ENCODE measurements around the gene PTGFRN. TPM values are rescaled to one million over a fixed set of nuclear protein-coding genes. Genes with fewer than 3 reads are reported as not detected.

Gene PTGFRN
- total and polyA plus RNA-seq, 2 of the 8 experiments (the other 6 are each of a cell fraction or from before 2014, with no cell fraction given) = 13.0 to 32.6 TPM

DNA sequence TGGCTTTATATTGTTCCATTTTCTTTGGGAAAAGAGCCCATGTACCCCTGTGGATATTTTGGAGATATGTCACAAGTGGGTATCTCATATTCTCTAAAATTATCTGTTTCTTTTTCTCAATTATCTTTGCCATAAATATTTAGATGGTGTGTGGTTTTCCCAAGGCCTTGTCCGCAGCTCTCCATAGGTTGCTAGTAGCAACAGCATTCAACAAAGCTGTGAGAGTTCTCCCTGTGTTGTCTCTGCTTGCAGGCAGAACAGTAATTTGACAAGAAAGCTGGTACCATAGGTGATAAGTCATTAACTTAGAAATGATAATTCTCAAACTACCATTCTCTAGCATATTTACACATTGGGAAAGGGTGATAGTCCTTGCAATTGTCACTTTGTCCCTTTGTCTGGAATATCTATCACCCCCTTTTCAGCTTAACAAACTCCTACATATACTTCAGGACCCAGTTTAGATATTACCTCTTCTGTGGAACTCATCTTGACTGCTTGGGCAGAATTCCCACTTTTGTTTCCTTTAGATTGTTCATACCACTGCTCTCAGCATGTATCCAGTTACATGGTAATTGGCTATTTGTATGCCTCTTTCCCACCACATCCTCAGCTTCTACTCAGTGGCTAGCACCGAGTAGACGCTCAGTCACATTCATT is 100.7 kb downstream of the PTGFRN start:
- no peaks in the 10 kb centered on the region for H3K79me1 ChIP-seq (ENCODE audit: low read depth, low read length)
- no peak overlapping the region for H3K14ac ChIP-seq (ENCODE audit: insufficient read length)
- no peak overlapping the region for H3K27ac ChIP-seq (ENCODE audit: low read depth, low read length)
- H3K23me2 ChIP-seq (ENCODE audit: low read depth, low read length) = no peaks in the 10 kb centered on the region
- no peak overlapping the region for H2BK5ac ChIP-seq (ENCODE audit: low read depth, low read length)
- H3K23ac ChIP-seq (ENCODE audit: insufficient read length) = no peak overlapping the region
- 82% methylated on average over 3 of the region's 3 CpGs; no CpG with 5 or more reads in 1 of the 2 experiments for WGBS, 2 experiments (ENCODE audit: extremely low coverage in 1 of 2, insufficient coverage in 1 of 2, insufficient read length in 1 of 2, insufficient replicate concordance in 2 of 2, low coverage in 1 of 2, low lambda C conversion rate in 2 of 2, missing lambda C conversion rate in 1 of 2)
- no peaks in the 10 kb centered on the region for H4K20me1 ChIP-seq (replicated peaks in 1 of 2; ENCODE audit: control insufficient read depth in 1 of 2, insufficient read depth in 2 of 2, low read length in 2 of 2)
- H4K5ac ChIP-seq (ENCODE audit: insufficient read length, low read depth, low read length) = no peak overlapping the region
- no peak overlapping the region for H4K8ac ChIP-seq (ENCODE audit: extremely low read depth, insufficient read depth, low read length)
- no peak overlapping the region for H3K4ac ChIP-seq (replicated peaks; ENCODE audit: insufficient read length, low read depth, low read length)
- no peak overlapping the region for H3K4me3 ChIP-seq (ENCODE audit: extremely low read depth in 1 of 4, insufficient read depth in 2 of 4, low read depth in 3 of 4, low read length in 4 of 4)
- no peaks in the 10 kb centered on the region for H3K27me3 ChIP-seq (replicated peaks in 1 of 4; ENCODE audit: control insufficient read depth in 3 of 4, extremely low read depth in 1 of 4, insufficient read depth in 3 of 4, low read length in 3 of 4)
- POLR2A ChIA-PET (ENCODE audit: partially characterized antibody) = interaction anchor here (1.9 kb wide), 1 partner anchor 49 kb away, joined by 4 read pairs; the partner anchor contains the start of gene TTF2
- no peaks in the 10 kb centered on the region for H3K9me3 ChIP-seq (ENCODE audit: insufficient read depth in 2 of 2, low read depth in 1 of 2, low read length in 1 of 2)
- H3K79me2 ChIP-seq (ENCODE audit: control insufficient read depth in 1 of 2, insufficient read depth in 2 of 2, low read length in 2 of 2) = no peaks in the 10 kb centered on the region
- no peak overlapping the region for H2BK120ac ChIP-seq (replicated peaks; ENCODE audit: low read depth, low read length)
- FAIRE-seq (no peak), DNase-seq (ENCODE audit: low read depth in 1 of 2, low spot score in 2 of 2) (no peak)
- H2BK12ac ChIP-seq (ENCODE audit: low read depth, low read length) = no peak overlapping the region
- no peak overlapping the region for H3K4me2 ChIP-seq (ENCODE audit: insufficient read depth in 1 of 2, low read depth in 2 of 2, low read length in 2 of 2)
- no peak overlapping the region for H3K56ac ChIP-seq (replicated peaks; ENCODE audit: insufficient read length, low read depth, low read length)
- CTCF ChIA-PET (ENCODE audit: partially characterized antibody) = interaction anchor here (0.8 to 1.6 kb wide), 7 partner anchors 27 to 506 kb away, joined by 3 to 6 read pairs (median 3); no protein-coding TSS in a partner anchor
- no peak overlapping the region for H3K9ac ChIP-seq (replicated peaks in 1 of 4; ENCODE audit: extremely low read depth in 1 of 4, low read depth in 3 of 4, low read length in 3 of 4)
- peaks cover 0 to 4% (median 1%) of the 10 kb centered on the region in 4 experiments; a peak in 2 of 7 replicates for H3K4me1 ChIP-seq (replicated peaks in 1 of 4; ENCODE audit: control insufficient read depth in 3 of 4, insufficient read depth in 4 of 4, low read length in 3 of 4)
- H4K91ac ChIP-seq (replicated peaks; ENCODE audit: insufficient read length, low read length) = no peak overlapping the region
- H2AFZ ChIP-seq (ENCODE audit: low read length) = no peak overlapping the region
- no peak overlapping the region for H2BK15ac ChIP-seq (ENCODE audit: low read length)
- no peak overlapping the region for H3K18ac ChIP-seq (ENCODE audit: extremely low read depth, low read length)
- no peak overlapping the region for H2BK20ac ChIP-seq (ENCODE audit: low read length)
- no peaks in the 10 kb centered on the region for H3K36me3 ChIP-seq (ENCODE audit: control insufficient read depth in 2 of 4, insufficient read depth in 4 of 4, low read length in 3 of 4)
- no peak overlapping the region for H2AK5ac ChIP-seq (ENCODE audit: low read depth, low read length)
- no peak for TF ChIP-seq CTCF (IDR thresholded peaks at IDR 0.05; ENCODE audit: control extremely low read depth in 1 of 3, insufficient read depth in 1 of 3, low read depth in 1 of 3, low read length in 3 of 3)
- no peak for TF ChIP-seq EP300 (IDR thresholded peaks at IDR 0.05; ENCODE audit: borderline replicate concordance in 1 of 2, low read depth in 2 of 2, low read length in 2 of 2)
- TF ChIP-seq CEBPB (IDR thresholded peaks at IDR 0.05; ENCODE audit: low read depth, low read length) = no peak
- TF ChIP-seq SIN3A (conservative IDR thresholded peaks at IDR 0.05 in 1 of 2, IDR thresholded peaks at IDR 0.05 in 1 of 2; ENCODE audit: low read depth in 1 of 2, low read length in 2 of 2) = no peak
- no peak for TF ChIP-seq RNF2 (IDR thresholded peaks at IDR 0.05; ENCODE audit: borderline replicate concordance, low read depth, low read length, missing control alignments, poor library complexity, severe bottlenecking)
- TF ChIP-seq CREB1 (IDR thresholded peaks at IDR 0.05) = no peak
- no peak for TF ChIP-seq JUN (IDR thresholded peaks at IDR 0.05; ENCODE audit: low read depth, low read length)
- no peak for TF ChIP-seq CHD1 (IDR thresholded peaks at IDR 0.05; ENCODE audit: low read depth, low read length)
- TF ChIP-seq ZNF274 (IDR thresholded peaks at IDR 0.05; ENCODE audit: borderline replicate concordance, extremely low read depth, low read length) = no peak

All from H1 (cell line).